GM03348 (cell line): ENCODE data around the gene FTH1.
"Not testable (repeated sequence)": the region's sequence is repeated elsewhere in the genome, so short reads cannot be mapped to it uniquely, and the experiment has no call there.

ENCODE experiments used
- DNase-seq: peaks from one replicate; pipeline ENCODE4 v3.0.0; 2012; ENCODE audit warnings: low spot score

FTH1 gene

GRCh38 chr11:61978703-61979661 lies 11.5 kb upstream of the FTH1 start:
- peak; percentile 48 for DNase-seq

DNA sequence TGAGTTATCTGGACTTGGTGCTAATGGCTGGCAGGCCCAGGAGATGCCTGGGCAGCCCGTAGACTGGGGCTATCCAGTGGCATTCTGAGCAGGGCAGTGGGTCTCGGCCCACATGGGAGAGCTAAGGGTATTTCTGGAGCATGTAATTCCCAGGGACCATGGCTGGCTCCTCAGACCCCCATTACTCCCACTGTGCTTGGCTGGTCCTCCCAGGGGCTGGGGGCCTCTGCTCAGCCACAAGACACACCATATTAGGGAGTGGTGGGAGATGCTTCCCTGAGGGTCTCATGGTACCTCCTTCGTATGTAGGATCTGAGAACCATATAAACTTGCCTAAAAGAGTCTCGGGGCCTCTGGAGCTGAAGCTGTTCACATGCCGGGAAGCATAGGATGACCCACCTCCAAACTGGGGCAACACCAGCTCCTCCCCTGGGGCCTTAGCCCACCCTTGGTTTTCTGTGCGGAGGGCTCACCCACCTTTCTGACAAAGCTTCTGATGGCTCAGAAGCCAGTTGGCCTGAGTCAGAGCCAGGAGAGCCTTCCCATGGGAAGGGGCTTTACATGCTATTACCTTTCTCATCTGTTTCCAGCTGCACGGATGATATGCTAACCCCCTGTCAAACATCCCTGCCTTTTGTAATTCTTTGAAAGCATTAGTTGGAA lies 9.5 kb upstream of the FTH1 start:
- DNase-seq, result no peak

- no peak for DNase-seq
Measured at GRCh38 chr11:61976420-61976800, 9.0 kb upstream of the FTH1 start.

DNA sequence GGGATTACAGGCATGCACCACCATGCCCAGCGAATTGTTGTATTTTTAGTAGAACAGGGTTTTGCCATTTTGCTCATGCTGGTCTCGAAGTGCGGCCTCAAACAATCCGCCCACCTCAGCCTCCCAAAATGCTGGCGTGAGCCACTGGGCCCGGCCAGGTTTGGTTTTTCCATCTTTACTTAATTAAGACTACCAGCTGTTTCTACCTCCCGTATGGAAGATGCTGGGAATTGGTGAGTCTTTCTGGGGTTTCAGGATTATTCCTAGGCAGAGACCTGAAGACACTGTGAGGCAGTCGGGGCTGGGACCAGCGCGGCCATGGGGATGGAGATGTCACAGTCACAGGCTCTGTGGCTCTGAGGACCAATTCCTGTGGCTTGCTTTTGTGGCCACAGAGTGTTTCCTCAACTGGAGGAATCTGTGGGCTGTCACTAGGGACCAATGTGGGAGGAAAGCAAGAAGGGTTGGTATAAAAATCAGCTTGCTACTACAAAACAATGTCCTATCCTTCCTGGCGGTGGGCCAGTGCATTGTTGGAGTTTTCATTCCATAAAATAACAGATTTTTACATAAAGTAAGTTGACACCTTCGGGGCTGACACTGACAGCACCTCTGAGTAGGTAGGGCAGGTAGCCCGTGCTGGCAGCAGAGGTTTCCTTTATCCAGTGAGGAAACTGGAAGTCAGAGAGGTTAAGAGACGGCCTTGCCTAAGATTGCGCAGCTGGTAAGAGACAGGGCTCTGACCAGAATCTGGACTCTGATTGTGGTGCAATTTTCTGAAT lies 8.4 kb upstream of the FTH1 start:
- DNase-seq, result no peak

DNA sequence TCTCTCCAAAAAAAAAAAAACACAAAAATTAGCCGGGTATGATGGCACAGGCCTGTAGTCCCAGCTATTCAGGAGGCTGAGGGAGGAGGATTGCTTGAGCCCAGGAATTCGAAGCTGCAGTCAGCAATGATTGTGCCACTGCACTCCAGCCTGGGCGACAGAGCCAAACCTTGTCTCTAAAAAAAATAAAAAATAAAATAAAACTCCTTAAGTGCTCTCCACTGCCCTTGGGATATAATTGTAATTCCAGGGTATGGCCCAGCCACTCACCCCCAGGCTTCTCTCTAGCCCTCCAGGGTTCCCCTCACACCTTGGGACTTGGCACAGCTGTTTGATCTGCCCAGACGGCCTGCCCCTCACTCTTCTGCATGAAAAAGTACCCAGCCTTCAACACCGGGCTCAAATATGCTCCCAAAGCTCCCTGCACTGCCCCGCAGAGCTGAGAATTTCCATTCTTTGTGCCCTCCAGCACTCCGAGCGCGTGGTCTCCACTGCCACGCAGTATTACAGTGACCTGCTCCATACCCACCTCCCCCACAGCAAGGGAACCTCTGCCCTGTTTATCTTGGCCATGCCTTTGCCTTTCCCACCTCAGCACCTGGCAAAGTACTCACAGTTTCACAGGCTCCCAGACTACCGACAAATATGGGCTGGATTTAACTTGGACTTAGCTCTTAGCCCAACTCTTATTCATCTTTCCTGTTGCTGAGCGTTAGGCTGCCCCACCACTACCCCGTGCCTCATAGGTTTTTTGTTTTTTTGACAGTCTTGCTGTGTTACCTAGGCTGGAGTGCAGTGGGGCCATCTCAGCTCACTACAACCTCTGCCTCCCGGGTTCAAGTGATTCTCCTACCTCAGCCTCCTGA lies 7.6 kb upstream of the FTH1 start:
- DNase-seq, result no peak

DNA sequence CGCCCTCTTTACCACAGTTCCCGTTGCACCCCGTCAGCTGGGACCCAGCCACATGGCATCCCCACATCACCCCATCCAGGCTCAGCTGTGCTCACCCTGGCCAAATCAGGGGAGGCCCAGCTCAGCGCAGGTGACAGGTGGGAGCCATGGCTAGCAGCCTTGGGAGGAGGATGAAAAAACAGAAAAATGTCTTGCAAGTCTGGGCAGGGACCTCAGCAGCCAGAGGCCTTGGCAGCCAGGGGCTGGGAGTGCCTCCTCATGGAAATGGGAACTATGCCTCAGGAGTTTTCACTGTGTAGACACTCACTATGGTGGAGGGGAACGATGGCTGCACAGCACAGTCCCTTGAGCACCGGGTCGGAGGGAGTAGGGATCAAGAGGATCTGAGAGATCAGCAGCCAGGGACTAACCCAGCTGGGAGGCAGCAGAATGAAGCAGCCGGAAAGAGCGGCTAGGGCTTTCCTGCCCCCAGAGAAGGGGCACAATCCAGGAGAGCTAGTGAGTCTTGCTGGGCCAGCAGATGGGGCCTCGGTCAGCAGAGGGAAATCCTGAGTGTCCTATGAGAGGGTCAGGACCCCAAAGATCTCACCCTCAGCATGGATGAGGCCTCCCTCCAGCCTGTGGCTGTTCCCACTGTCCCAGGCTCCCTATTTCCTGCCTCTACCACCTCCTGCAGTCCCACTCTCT lies 6.2 kb upstream of the FTH1 start:
- DNase-seq, result no peak

DNA sequence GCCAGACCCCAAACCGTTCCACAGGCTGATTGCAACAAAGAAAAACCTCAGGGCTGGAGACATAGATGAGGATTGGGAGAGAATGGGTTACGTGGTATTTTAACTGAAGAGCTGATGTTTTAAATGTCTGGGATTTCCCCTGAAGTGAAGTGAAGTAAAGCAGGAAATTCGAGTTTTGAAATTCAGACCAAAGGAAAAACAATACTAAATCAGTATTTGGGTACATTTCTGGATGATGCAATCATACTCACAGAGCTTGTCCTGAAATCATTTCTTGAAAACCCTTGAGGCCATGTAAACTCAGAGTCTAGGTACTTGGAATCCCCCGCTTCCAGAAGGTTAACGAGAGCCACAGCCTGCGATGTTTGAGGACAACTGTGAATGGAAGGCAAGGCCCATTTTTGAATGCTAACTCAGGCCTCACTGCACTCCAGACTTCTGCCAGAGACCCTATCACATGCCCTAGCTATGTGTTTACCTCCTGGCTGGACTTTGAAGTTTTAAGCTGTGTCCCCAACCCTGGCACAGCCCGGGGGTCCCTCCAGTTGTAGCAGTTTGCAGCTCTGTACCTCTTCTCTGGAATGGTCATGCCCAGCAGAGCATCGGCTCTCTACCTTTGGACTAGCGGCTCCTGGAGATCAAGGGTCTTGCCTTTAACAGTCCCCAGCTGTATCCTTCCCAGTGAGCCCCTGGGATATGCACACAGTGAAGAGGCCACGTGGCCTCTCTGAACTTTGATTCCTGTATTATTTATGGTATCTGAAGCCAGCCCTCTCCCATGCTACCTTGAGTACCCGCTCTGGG lies 5.4 kb upstream of the FTH1 start:
- DNase-seq, result peak; percentile 70

- DNase-seq, result no peak
Measured at GRCh38 chr11:61972112-61972671, 4.8 kb upstream of the FTH1 start.

DNA sequence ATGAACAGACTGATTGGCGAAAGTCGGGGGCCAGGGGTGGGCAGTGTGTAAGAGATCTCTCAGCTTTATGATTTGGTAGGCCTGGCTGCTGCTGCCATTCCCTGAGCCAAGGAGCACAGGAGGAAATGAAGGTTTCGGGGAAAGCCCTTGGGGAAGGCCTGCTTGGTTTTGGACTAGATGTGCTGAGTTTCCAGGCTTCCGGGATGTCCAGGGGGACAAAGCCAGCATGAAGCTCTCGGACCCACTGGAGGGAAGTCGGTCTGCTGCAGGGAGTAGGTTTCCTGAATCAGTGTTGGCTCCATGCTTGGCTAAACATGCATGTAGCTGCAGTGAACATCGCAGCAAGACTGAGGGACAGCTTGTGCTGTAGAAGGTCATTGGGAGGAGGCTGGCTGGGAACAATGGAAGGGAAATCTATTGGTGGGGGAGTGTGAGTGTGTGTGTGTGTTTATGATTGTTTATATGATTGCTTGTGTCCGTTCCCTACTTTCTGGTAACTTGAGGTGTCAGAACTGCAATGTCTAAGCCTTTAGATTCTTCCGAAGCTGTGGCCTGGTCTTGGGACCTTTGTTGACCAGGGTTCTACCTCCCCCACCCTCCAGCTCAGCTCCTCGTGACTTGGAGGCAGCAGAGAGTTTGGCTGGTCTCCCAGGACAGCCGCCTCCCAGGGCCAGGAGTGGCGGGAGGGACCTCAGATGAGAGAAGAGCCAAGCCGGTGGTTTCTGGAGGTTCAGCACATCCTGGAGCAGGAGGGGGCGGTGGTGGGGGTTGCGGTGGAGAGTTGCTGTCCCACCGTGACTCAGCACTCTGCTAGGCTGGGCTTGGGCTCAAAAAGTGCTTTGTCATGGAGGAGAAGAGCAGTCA lies 4.0 kb upstream of the FTH1 start:
- DNase-seq, result peak; percentile 94

DNA sequence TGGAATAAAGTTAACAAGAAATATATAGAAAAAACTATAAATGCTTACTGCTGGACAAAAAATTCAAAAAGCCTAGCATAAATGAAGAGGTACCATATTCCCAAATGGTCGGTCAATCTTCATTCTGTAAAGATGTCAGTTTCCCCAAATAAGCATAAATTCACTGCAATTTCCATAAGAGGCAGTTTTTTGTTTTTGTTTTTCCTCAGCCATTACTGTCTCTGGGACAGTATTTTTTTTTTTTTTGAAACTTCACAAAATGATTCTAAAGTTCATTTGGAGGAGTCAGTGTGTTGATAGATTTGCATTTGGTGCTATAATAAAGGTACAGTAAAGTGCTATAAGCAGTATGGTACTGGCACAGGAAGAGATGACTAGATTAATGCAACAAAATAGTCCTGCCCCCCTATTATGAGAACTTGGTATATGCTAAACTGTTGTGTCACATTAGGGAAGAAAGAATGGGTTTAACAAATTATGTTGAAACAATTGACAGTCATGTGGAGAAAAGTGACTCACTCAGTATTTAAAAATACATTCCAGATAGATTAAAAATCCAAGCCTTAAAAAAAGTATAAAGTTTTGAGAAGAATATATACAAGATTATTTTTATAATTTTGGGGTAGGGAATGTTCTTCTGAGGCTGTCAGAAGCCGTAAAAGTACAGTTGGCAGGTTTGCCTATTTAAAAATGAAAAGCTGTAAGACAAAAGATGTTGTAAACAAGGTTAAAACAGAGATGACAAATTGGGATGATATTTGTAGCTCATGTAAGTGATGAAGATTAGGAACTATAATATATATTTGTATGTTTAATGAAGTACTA lies 2.6 kb upstream of the FTH1 start:
- DNase-seq, result peak; percentile 69

- no peak for DNase-seq
Measured at GRCh38 chr11:61969391-61969758, 1.9 kb upstream of the FTH1 start.

DNA sequence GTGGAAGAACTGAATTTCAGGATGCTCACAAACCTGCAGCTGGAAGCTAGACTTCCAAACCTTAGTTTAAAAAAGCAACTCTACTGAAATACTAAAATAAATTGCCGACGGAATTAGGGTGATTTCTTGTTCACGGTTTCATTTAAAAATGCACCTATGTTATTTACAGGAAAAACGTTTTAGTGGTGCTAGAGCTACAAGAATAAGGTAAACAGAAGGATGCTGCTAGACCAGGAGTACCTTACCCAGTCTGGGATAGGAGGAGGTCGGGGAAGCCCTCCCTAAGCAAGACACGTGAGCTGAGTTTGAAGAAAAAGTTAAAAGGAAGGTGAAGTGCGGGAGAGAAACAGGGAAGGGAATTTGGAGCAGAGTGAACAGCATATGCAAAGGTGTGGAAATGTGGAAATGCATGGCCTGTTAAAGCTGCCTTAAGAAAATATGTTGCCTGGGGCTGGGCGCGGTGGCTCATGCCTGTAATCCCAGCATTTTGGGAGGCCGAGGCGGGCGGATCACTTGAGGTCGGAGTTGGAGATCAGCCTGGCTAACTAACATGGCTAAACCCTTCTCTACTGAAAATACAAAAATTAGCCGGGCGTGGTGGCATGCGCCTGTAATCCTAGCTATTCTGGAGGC lies 1.4 kb upstream of the FTH1 start:
- DNase-seq, result no peak

DNA sequence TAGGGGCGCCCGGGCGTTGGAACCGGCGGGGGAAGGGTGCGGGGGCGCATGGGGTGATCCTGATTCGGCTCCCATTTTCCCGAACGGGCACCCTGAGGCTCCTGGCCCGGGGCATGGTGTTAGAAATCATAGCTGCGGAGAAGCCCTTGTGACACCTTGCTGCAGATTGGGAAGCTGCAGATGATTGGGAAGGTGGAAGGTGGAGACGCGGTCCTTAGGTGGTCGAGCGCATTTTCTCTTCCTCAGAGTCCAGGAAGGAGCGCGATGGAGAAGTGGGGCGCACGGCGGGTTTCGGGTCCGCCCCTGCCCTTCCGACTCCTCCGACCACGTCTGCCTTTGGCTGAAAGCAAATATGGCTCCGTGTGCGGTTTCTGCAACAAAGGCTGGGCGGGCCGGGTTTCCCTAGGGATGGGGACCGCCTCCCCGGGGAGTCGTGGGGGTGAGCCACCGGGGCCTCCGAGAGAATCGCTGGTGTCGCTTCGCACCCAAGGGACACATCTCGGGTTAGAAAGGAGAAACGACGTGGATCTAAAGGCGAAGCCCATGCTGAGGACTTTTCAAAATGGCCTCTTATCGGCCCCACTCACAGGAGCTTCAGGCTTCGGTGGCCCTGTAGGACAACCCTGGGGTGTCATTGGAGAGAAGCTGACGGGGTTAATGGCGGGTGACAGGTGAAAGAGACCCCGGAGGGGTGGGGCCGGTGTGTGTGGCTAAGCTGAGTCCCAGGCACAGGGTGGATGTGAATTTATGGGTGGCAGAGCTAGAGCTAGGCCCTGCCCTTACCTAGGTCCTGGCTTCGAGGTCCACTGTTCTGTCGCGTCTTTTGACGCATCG lies 707 bp upstream of the FTH1 start:
- DNase-seq, result no peak

GRCh38 chr11:61966734-61967115 lies 709 bp downstream of the FTH1 start:
- DNase-seq, result no peak

- DNase-seq, result not testable (repeated sequence)
Measured at GRCh38 chr11:61964666-61965271, 2.7 kb downstream of the FTH1 start.

- no peak for DNase-seq
Measured at GRCh38 chr11:61964058-61964665, 3.3 kb downstream of the FTH1 start.
